HG02610 (cell line): ENCODE results near the gene EHBP1.
"Not testable (repeated sequence)": the region's sequence is repeated elsewhere in the genome, so short reads cannot be mapped to it uniquely, and the experiment has no call there.

Experiments used
- ATAC-seq: cut with Tn5 transposase; IDR thresholded peaks from one replicate; pipeline ENCODE4 v1.9.1; 2021; ENCODE audit warnings: mild to moderate bottlenecking, moderate library complexity; ENCODE audit not compliant: unreplicated experiment

EHBP1 gene

GRCh38 chr2:62732262-62732777, 26.8 kb downstream of the EHBP1 start:
- no peak for ATAC-seq

- no peak for ATAC-seq
Observed at GRCh38 chr2:62733546-62733945, 28.0 kb downstream of the EHBP1 start.

- peak; percentile 57 for ATAC-seq
Observed at GRCh38 chr2:62736899-62737559, 31.5 kb downstream of the EHBP1 start.

- ATAC-seq: no peak
Observed at GRCh38 chr2:62738981-62739936, 33.7 kb downstream of the EHBP1 start.

- no peak for ATAC-seq
Observed at GRCh38 chr2:62740221-62740620, 34.7 kb downstream of the EHBP1 start.

GRCh38 chr2:62741127-62741526, 35.6 kb downstream of the EHBP1 start:
- ATAC-seq: no peak

- no peak for ATAC-seq
Observed at GRCh38 chr2:62741954-62742722, 36.6 kb downstream of the EHBP1 start.

GRCh38 chr2:62743506-62743905, 38.0 kb downstream of the EHBP1 start:
- no peak for ATAC-seq

- no peak for ATAC-seq
Observed at GRCh38 chr2:62744603-62745002, 39.1 kb downstream of the EHBP1 start.

- no peak for ATAC-seq
Observed at GRCh38 chr2:62745891-62746481, 40.5 kb downstream of the EHBP1 start.

- no peak for ATAC-seq
Observed at GRCh38 chr2:62747169-62747568, 41.7 kb downstream of the EHBP1 start.

- no peak for ATAC-seq
Observed at GRCh38 chr2:62747876-62748275, 42.4 kb downstream of the EHBP1 start.

GRCh38 chr2:62749111-62749510, 43.6 kb downstream of the EHBP1 start:
- not testable (repeated sequence) for ATAC-seq

- no peak for ATAC-seq
Observed at GRCh38 chr2:62757029-62757428, 51.5 kb downstream of the EHBP1 start.

- ATAC-seq: no peak
Observed at GRCh38 chr2:62760026-62760425, 54.5 kb downstream of the EHBP1 start.

- no peak for ATAC-seq
Observed at GRCh38 chr2:62760555-62760954, 55.0 kb downstream of the EHBP1 start.

- no peak for ATAC-seq
Observed at GRCh38 chr2:62765619-62766376, 60.3 kb downstream of the EHBP1 start.

- no peak for ATAC-seq
Observed at GRCh38 chr2:62768615-62769014, 63.1 kb downstream of the EHBP1 start.

GRCh38 chr2:62770629-62771028, 65.1 kb downstream of the EHBP1 start:
- ATAC-seq: no peak
